Renal pelvis (tissue), 12 donors: ENCODE results near the gene RALGAPA2. TPM values are rescaled to one million over a fixed set of nuclear protein-coding genes. Genes with fewer than 3 reads are reported as not detected.

Experiments
- DNase-seq: peaks from one replicate; pipeline ENCODE4 v3.0.0-alpha.2; 2013
- long read RNA-seq, 16 experiments: transcript quantifications; one replicate each; lab custom pipeline, GENCODE V29; 2026
- polyA plus RNA-seq, 3 donors: library from polyadenylated mRNA; unstranded; fragments of 120-200 nt; gene quantifications; one replicate each; pipeline ENCODE4 v1.2.1, GENCODE V29; 2013; ENCODE audit not compliant: insufficient read length in 3 of 3

Gene RALGAPA2
- polyA plus RNA-seq, result 10 to 100 TPM; 16.4 to 22.7 (median 21.8) TPM
- long read RNA-seq, donor 1, result 0 reads
- long read RNA-seq, donor 2, result 0 reads
- long read RNA-seq, donor 3, result 0 reads
- long read RNA-seq, donor 4, result 0 reads
- long read RNA-seq, donor 5, result 0 reads
- long read RNA-seq, donor 6, result 0 reads
- long read RNA-seq, donor 7, result 0 reads
- long read RNA-seq, donor 8, result 0 reads
- long read RNA-seq, donor 9, result 0 reads
- long read RNA-seq, donor 10, partial matches to known transcripts, result 7 of 7 reads
- long read RNA-seq, donor 10, other reads (novel, unspliced or antisense), result 0 of 7 reads
- long read RNA-seq, donor 11, result 0 reads
- long read RNA-seq, donor 12, partial matches to known transcripts, result 17 of 17 reads
- long read RNA-seq, donor 12, other reads (novel, unspliced or antisense), result 0 of 17 reads
- long read RNA-seq, donor 13, result 0 reads
- long read RNA-seq, donor 14, result 0 reads
- long read RNA-seq, donor 15, partial matches to known transcripts, result 26 of 26 reads
- long read RNA-seq, donor 15, other reads (novel, unspliced or antisense), result 0 of 26 reads
- long read RNA-seq, donor 16, partial matches to known transcripts, result 5 of 5 reads
- long read RNA-seq, donor 16, other reads (novel, unspliced or antisense), result 0 of 5 reads

- DNase-seq, result peak; percentile 99
Observed at GRCh38 chr20:20712474-20713243, at the start of gene RALGAPA2. Gene RALGAPA2, minus strand, starts transcription at chr20:20712644. Its CDS starts 164 bp downstream, at chr20:20712480.

- no peak for DNase-seq
Observed at GRCh38 chr20:20761301-20761700, 48.9 kb upstream of the RALGAPA2 start.

GRCh38 chr20:20759132-20759531, 46.7 kb upstream of the RALGAPA2 start:
- DNase-seq, result no peak

DNA sequence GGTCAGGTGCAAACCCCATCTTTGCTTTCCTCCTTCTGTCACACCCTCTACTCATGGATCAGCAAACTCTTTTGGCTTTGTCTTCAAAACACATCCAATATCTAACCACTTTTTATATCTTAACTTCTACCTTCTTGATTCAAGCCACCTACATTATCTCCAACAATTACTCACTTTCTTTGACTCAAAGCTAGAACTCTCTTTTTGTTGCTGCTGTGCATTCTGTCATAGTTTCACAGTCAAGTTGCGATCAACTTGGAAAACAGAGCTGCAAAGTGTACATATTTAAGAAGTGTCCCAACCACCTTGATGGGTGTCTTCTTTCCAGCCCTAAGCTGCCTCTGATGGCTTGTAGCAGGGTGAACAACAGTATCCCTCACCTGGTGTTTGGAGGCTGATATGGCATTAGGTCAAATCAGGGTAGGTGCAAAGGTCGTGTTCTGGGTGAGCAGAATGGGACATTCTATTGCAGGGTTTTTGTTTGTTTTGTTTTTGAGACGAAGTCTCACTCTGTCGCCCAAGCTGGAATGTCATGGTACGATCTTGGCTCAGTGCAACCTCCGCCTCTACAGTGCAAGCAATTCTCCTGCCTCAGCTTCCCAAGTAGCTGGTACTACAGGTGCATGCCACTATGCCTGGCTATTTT, 43.4 kb upstream of the RALGAPA2 start:
- DNase-seq, result no peak

DNA sequence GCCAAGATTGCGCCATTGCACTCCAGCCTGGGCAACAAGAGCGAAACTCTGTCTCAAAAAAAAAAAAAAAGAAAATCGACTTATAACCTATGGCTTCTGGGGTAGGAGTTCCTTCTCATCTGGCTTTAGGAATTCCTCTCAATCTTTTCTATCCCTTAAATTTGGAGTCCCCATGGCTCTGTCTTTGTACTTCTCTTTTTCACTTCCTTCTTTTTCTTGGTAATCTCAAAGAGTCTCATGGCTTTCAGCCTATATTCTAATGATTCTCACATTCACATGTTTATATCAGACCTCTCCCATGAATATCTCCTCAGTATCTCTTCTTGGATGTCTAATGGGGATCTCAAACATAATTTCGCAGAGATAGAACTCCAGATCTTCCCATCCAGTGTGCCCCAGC, 42.8 kb upstream of the RALGAPA2 start:
- no peak for DNase-seq

- DNase-seq, result no peak
Observed at GRCh38 chr20:20754714-20755113, 42.3 kb upstream of the RALGAPA2 start.

GRCh38 chr20:20752712-20753111, 40.3 kb upstream of the RALGAPA2 start:
- no peak for DNase-seq

- no peak for DNase-seq
Observed at GRCh38 chr20:20747298-20747697, 34.9 kb upstream of the RALGAPA2 start.

- no peak for DNase-seq
Observed at GRCh38 chr20:20744170-20744725, 31.8 kb upstream of the RALGAPA2 start.

DNA sequence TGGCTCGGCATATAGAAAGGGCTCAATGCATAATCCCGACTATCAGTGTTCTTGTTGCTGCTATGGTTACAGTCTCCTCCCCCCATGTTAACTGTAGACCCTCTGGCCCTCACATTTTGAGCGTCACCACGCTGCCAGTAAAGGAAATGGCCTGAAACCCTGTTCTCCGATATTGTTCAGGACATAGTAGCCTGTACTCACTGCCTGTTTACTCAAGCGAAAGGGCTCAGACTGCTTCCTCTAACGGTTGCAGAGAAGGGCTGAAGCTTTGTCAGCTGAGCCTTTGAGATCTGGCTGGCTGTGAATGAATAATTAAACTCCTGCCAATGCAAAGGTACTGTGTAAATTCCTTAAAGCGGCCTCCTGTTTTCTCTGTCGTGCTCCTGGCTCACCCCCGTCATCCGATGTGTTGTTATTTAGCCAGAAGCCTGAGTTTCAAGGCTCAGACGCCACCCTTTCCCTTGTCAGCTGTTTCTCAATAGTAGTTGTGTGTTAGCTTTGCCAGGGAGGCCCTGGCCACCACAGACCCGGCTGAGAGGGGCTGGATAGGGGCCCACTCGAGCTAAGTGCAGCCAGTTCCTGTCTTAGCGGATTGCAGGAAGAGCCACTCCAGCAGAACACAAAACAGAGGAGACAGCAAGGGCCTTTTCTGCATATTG, 31.2 kb upstream of the RALGAPA2 start:
- DNase-seq, result peak; percentile 43

- no peak for DNase-seq
Observed at GRCh38 chr20:20741087-20742045, 28.9 kb upstream of the RALGAPA2 start.

GRCh38 chr20:20740541-20740940, 28.1 kb upstream of the RALGAPA2 start:
- no peak for DNase-seq

DNA sequence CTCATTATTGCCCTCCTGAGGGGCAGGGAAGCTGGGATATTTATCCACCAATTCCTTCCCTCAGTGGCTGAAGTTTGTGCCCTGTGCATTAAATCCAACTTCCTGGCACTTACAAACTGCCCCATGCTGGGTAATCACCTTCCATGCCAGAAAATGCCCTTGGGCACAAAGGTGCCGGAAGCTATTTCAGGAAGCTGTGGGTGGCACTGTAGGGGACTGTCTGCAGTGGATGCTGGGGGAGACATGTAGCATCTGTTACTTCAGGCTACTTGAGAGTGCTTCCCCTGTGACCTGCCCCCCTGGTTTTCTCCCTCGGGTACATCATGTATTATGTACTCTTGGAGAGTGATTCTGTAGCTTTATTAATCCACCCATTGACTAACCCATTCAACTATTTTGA, 24.7 kb upstream of the RALGAPA2 start:
- no peak for DNase-seq

DNA sequence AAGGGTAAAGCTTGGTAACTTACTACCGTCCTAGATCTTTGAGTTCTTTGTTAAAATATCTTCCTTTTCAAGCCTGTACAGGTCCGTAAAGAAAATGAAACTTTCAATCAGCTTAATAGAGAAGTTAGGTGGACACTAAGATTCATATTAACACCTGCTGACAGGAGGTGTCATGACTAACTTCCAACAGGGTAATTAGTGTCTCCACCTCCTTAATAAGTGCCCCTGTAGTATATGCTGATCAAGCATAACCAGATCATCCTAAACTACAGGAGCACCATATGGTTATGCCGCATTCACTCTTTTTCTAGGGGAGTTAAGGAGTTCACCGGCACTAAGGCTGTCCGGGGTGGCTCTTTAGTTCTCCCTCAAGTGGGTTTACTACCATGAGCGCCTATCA, 23.9 kb upstream of the RALGAPA2 start:
- DNase-seq, result no peak

DNA sequence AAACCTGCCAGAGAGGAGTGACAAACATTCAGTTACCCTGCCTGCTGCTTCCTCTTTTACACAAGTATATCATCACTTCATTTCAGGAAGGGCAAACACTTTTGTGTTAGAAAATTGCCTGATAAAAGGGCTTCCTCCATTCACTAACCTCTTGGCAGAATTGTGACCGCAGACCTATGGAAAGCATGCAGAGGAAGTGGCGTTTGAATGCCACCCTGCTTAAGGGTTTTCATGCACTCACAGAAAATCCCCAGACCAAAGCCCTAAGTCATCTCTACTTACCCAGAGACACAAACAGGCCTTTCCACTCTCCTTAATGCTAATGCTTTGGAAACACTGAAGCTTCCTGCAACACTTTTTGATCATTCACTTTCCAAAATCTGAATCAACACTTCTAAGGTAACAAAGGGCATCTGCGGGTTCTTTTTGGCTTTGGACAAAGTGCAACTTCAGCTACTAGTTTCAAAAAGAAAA, 22.1 kb upstream of the RALGAPA2 start:
- no peak for DNase-seq

DNA sequence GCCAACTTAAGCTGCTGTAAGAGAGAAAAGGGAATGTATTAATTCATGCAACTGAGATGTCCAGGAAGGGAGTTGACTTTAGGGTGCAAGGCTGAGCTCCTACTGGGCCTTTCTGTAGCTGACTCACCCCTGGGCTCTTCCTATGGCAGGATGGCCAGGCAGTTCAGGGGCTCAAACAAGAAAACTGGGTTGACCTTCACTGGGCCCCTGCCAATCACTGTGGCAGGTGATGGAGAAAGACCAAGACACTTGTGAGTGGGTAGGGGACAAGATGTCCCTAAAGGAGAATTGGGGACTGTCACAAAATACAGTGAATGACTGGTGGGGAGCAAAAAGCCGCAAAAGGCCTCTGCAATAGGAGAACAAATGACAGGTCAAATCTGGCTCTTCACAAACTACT, 21.5 kb upstream of the RALGAPA2 start:
- no peak for DNase-seq

GRCh38 chr20:20732641-20733040, 20.2 kb upstream of the RALGAPA2 start:
- no peak for DNase-seq

- no peak for DNase-seq
Observed at GRCh38 chr20:20731945-20732296, 19.5 kb upstream of the RALGAPA2 start.

DNA sequence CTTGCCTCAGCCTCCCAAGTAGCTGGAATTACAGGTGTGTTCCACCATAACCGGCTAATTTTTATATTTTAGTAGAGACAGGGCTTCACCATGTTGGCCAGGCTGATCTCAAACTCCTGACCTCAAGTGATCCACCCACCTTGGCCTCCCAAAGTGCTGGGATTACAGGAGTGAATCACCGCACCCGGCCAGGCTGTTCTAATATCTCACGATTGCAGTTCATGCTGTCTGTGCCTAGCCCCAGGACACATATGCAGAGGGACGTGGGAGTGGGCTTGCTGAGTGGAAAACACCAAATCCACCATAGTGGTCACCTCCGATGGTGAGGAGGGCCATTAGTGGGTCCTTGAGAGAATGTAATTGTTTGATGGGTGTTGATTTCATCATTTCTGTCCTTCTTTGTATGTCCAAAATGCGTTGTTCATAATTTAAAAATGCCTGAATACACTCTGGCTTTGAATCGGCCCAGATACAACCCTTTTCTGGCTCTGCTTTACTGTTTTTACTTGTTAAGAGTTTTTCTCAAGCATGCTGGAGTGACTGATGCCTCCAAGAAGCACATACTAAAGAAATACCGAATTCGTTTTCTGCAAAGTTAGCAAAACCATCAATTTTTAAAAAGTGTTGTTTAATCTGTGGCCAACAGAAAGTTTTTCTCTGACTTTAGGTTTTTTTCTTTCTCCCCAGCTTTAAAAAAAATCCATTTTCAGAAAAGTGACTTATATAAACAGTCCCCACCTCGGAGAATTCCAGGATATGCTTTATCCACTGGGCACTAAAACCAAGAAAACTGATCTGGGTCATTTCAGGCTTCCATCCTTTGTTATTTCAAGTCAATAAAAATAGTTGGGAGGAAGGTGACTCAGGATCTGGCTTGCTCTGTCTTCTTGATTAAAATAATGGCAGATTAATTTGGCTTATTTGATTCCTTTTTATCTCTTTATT, 18.8 kb upstream of the RALGAPA2 start:
- no peak for DNase-seq
